Cortex of kidney (tissue), 1 donor: ENCODE results near the gene PIGA.

Source experiments
- DNase-seq: peaks from one replicate; lab custom pipeline; 2025; lab: John Stamatoyannopoulos, UW

Gene PIGA

GRCh38 chrX:15335135-15336022 is at the start of gene PIGA:
TSS of gene PIGA (minus strand) at chrX:15335523. CDS start at chrX:15331930, 3,593 bp downstream.
- DNase-seq = peak; percentile 33

GRCh38 chrX:15384304-15384703 is 49.0 kb upstream of the PIGA start, which contains the start of gene VEGFD:
TSS of gene VEGFD (minus strand) at chrX:15384413. CDS start at chrX:15383946, 467 bp downstream.
- DNase-seq = no peak

- no peak for DNase-seq
These were observed 47.5 kb upstream of the PIGA start for GRCh38 chrX:15382813-15383212.

- DNase-seq = no peak
These were observed 41.6 kb upstream of the PIGA start for GRCh38 chrX:15376956-15377355.

GRCh38 chrX:15373976-15374375 is 38.7 kb upstream of the PIGA start:
- DNase-seq = no peak

GRCh38 chrX:15366506-15367352 is 31.4 kb upstream of the PIGA start:
- no peak for DNase-seq

GRCh38 chrX:15359701-15360100 is 24.4 kb upstream of the PIGA start:
- no peak for DNase-seq

- no peak for DNase-seq
These were observed 23.2 kb upstream of the PIGA start for GRCh38 chrX:15358533-15358932.

GRCh38 chrX:15356444-15356843 is 21.1 kb upstream of the PIGA start:
- DNase-seq = no peak

- DNase-seq = no peak
These were observed 15.1 kb upstream of the PIGA start for GRCh38 chrX:15350329-15350996.

GRCh38 chrX:15349046-15349445 is 13.7 kb upstream of the PIGA start:
- no peak for DNase-seq

- no peak for DNase-seq
These were observed 10.7 kb upstream of the PIGA start for GRCh38 chrX:15345976-15346375.

- no peak for DNase-seq
These were observed 8.8 kb upstream of the PIGA start for GRCh38 chrX:15344106-15344505.

GRCh38 chrX:15343075-15343476 is 7.8 kb upstream of the PIGA start:
- DNase-seq = no peak

- no peak for DNase-seq
These were observed 5.5 kb upstream of the PIGA start for GRCh38 chrX:15340867-15341266.

- no peak for DNase-seq
These were observed 695 bp upstream of the PIGA start for GRCh38 chrX:15336023-15336413.

- no peak for DNase-seq
These were observed 762 bp downstream of the PIGA start for GRCh38 chrX:15334561-15334960.

- DNase-seq = no peak
These were observed 6.5 kb downstream of the PIGA start for GRCh38 chrX:15328821-15329220.

GRCh38 chrX:15328131-15328530 is 7.2 kb downstream of the PIGA start:
- DNase-seq = no peak

GRCh38 chrX:15322472-15322871 is 12.9 kb downstream of the PIGA start:
- DNase-seq = no peak

- no peak for DNase-seq
These were observed 13.3 kb downstream of the PIGA start for GRCh38 chrX:15322072-15322471.

GRCh38 chrX:15321447-15321846 is 13.9 kb downstream of the PIGA start:
- DNase-seq = no peak
